NCI-H2171 treated with DMSO at 0.1 percent for 48 hours (cell line): ENCODE results near the gene BCAS1.

Experiments
- DNase-seq: peaks from one replicate; lab custom pipeline; 2025; lab: John Stamatoyannopoulos, UW

Gene BCAS1

GRCh38 chr20:53925651-53926401 is 144.6 kb downstream of the BCAS1 start:
- no peak for DNase-seq

DNA sequence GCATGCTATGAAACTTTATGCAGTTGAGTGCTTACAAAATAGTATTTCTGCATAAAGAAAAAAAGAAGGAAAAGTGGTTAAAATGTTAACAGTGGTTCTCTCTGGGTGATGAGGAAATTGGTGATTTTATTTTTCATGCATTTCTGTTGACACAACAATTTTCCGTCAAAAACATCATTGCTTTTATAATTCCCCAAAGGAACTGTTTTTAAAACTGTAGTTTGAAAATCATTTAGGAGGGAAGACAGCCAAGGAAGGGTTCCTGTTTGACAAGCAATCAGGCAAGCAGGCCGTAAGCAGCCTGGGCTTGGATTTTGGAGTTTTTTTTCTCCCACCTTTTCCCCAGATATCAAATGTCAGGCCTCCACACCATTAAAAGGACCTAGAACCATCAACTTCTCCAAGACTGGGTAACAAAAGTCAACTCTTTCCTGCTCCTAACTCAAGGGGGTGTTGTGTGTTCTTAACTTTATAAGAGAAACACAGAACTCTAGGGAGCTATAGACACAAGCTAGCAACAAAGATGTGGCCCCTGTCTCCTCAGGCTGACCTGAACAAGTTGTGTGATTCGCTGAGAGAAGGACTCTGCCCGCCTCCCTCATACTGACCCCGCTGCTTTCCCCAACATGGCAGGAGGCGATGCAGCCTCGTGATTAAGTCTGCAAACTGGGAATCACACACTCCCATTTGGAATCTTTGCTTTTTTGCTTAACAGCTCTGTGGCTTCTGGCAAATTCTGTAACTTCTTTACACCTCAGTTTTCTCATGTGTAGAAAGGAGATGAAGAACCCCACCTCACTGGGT is 146.6 kb downstream of the BCAS1 start:
- peak; percentile 7 for DNase-seq

GRCh38 chr20:53922901-53923314 is 147.5 kb downstream of the BCAS1 start:
- DNase-seq: no peak

DNA sequence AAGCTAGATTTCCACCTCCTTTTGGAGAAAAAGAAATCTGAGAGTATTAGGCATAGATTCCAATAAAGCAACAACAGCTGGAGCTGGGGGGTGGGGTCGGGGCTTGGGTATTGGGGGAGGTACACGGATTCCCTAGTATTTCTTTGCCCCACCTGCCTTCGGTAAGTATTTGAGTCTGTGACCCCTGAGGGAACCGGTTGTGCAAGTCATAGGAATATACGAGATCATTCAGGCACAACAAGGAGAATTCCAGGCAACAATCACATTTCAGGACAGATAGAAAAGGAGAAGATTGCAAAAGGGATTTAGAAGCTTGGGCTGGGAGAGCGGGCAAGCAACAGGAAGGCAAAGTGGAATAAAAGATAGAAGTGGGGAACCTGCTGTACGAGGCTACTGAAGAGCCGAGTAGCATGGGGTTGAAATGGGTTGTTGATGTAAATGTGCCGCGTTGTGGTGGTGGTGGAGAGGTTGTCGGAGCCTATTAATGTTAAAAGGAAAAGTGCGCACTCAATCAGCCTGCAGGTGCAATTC is 148.9 kb downstream of the BCAS1 start:
- DNase-seq: peak; percentile 68

DNA sequence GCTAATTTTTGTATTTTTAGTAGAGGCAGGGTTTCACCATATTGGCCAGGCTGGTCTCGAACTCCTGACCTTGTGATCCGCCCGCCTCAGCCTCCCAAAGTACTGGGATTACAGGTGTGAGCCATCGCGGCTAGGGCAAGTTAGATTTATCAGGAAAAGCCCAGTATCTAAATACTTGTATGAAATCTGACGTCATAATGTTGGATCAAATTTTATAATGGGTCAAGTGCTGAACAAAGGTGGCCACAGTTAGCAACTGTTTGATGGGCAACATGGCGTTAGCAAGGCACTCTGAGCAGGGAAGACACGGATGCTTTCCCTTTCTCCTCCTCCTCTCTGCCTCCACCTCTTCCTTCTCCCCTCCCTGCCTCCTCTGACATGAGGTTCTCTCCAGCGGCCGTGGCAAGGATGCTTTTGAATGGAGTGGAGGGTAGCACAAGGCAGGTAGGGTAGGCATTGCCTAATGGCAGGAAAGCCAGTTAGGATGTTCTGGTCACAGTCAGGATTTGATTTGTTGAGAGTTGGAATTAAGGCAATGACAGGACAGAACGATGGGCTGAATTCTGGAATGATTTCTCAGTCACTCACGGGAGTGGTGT is 149.6 kb downstream of the BCAS1 start:
- DNase-seq: no peak

- no peak for DNase-seq
These were observed 150.5 kb downstream of the BCAS1 start for GRCh38 chr20:53919886-53920285.

DNA sequence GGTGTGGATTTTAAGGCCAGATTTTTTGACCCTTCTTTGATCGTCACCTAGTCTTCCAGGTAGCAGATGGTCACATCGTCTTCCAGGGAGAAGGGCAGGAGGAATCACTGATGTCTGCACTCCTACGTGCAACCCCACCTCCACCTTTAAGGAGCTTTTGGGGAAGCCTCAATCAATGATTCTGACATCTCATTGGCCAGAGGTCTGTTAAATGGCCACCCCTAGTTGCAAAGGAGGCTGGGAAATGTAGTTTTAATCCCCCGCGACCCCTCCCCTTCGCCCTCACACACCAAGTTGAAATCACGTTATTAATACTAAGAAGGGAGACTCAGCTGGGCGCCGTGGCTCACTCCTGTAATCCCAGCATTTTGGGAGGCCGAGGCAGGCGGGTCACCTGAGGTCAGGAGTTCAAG is 151.4 kb downstream of the BCAS1 start:
- peak; percentile 99 for DNase-seq

GRCh38 chr20:53918020-53918311 is 152.4 kb downstream of the BCAS1 start:
- no peak for DNase-seq

- DNase-seq: no peak
These were observed 153.0 kb downstream of the BCAS1 start for GRCh38 chr20:53917145-53918019.

GRCh38 chr20:53916173-53916512 is 154.3 kb downstream of the BCAS1 start:
- DNase-seq: no peak

GRCh38 chr20:53915446-53916172 is 154.8 kb downstream of the BCAS1 start:
- DNase-seq: peak; percentile 95

- peak; percentile 50 for DNase-seq
These were observed 155.5 kb downstream of the BCAS1 start for GRCh38 chr20:53914781-53915445.

GRCh38 chr20:53914091-53914780 is 156.2 kb downstream of the BCAS1 start:
- no peak for DNase-seq

DNA sequence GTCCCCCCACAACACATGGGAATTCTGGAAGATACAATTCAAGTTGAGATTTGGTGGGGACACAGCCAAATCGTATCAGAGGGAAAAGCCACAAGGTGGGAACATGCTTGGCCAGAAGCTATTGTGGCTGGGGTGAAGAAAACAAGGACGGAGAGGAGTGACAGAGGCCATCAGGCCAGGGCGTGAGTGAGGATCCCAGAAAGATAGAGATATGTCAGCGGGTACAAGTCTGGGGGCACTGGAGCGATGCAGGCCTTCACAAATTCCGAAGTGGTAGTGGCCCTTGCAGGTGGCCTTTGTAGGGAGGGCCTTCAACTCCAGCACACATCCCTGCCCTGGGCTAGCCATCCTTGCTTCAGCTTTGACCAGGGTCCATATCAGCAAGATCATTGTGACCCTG is 159.1 kb downstream of the BCAS1 start:
- DNase-seq: no peak

GRCh38 chr20:53910351-53911002 is 159.9 kb downstream of the BCAS1 start:
- no peak for DNase-seq

DNA sequence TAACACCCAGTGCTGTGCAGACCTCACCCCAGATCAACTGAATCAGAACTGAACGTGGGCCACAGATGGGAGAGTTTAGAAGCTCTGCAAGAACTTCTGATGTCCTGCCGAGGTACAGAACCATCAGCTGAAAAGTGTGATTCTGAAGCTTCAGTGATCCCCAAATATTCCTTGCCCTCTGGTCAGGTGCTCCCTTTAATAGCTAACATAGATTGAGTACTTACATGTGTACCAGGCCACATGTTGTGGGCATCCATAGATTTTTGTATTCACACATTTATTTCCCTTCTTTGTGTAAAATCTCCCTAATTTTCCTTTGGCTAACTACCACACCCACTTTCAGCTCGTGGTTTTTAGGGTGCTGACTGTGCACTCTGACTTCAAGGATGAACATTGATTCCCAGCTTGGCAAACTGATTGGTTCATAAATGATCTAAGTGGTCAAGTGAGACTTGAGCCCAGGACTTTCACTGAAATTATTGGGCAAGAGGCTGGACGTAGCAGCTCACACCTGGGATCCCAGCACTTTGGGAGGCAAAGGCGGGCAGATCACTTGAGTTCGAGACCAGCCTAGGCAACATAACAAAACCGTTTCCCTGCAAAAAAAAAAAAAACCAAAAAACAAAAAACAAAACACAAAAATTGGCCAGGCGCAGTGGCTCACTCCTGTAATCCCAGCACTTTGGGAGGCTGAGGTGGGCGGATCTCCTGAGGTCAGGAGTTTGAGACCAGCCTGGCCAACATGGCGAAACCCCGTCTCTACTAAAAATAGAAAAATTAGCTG is 162.2 kb downstream of the BCAS1 start:
- DNase-seq: no peak

GRCh38 chr20:53905820-53906191 is 164.6 kb downstream of the BCAS1 start:
- no peak for DNase-seq

GRCh38 chr20:53905019-53905819 is 165.2 kb downstream of the BCAS1 start:
- DNase-seq: no peak
